Common myeloid progenitor, CD34-positive (primary cell): ENCODE data around the gene IFIT2.

Experiments
- CTCF ChIA-PET: fragments of 350-600 bp; sonication (Branson Sonifier 250); formaldehyde crosslinking; loops from one replicate; lab custom pipeline; 2021; ENCODE audit warnings: antibody characterized with exemption; lab: Charles Lee
- POLR2A ChIA-PET: fragments of 350-600 bp; sonication (Branson Sonifier 250); formaldehyde crosslinking; loops from one replicate; lab custom pipeline; 2021; ENCODE audit warnings: antibody characterized with exemption; lab: Charles Lee
- DNase-seq, 3 donors: peaks; one replicate each; pipeline versions ENCODE4 v3.0.0 to v3.0.0-alpha.2; 2013
- H3K27ac ChIP-seq, 2 experiments: 1 replicate in 1 of 2; 2 replicates in 1 of 2; pipeline ENCODE4 v1.7.0; 2013; ENCODE audit warnings: inconsistent platforms in 2 of 2, low read length in 2 of 2, mild to moderate bottlenecking in 2 of 2, low read depth in 1 of 2, moderate library complexity in 1 of 2; ENCODE audit not compliant: severe bottlenecking in 2 of 2, insufficient read depth in 1 of 2, poor library complexity in 1 of 2
- H3K27me3 ChIP-seq, 5 experiments: replicated peaks in 2 of 5; 1 replicate in 3 of 5; 2 replicates in 2 of 5; pipeline versions ENCODE4 v1.6.1 to v1.7.0; 2013; ENCODE audit warnings: low read length in 4 of 5, mild to moderate bottlenecking in 2 of 5, moderate library complexity in 2 of 5, inconsistent platforms in 1 of 5; ENCODE audit not compliant: insufficient read depth in 5 of 5, control insufficient read depth in 4 of 5
- H3K36me3 ChIP-seq, 4 experiments: 1 replicate in 2 of 4; 2 replicates in 2 of 4; pipeline versions ENCODE4 v1.6.1 to v1.7.0; 2013; ENCODE audit warnings: low read length in 3 of 4, control low read depth in 1 of 4, mild to moderate bottlenecking in 1 of 4; ENCODE audit not compliant: control insufficient read depth in 4 of 4, insufficient read depth in 4 of 4
- H3K4me1 ChIP-seq, 4 experiments: 1 replicate in 3 of 4; 2 replicates in 1 of 4; pipeline versions ENCODE4 v1.6.1 to v1.7.1; 2013; ENCODE audit warnings: low read length in 3 of 4, mild to moderate bottlenecking in 3 of 4, control low read depth in 1 of 4, inconsistent platforms in 1 of 4, moderate library complexity in 1 of 4; ENCODE audit not compliant: control insufficient read depth in 4 of 4, insufficient read depth in 4 of 4; ENCODE audit errors: control extremely low read depth in 1 of 4
- H3K4me3 ChIP-seq, 7 experiments: 1 replicate in 4 of 7; 2 replicates in 3 of 7; pipeline versions ENCODE4 v1.5.1 to v1.7.0; 2013; ENCODE audit warnings: mild to moderate bottlenecking in 7 of 7, low read length in 6 of 7, moderate library complexity in 6 of 7, inconsistent platforms in 2 of 7, low read depth in 2 of 7, control low read depth in 1 of 7; ENCODE audit not compliant: insufficient read depth in 4 of 7, control insufficient read depth in 1 of 7; ENCODE audit errors: extremely low read depth in 1 of 7
- H3K9me3 ChIP-seq, 5 experiments: 1 replicate in 4 of 5; 2 replicates in 1 of 5; pipeline versions ENCODE4 v1.6.1 to v1.7.1; 2013; ENCODE audit warnings: low read length in 4 of 5, mild to moderate bottlenecking in 2 of 5, inconsistent platforms in 1 of 5, low read depth in 1 of 5, moderate library complexity in 1 of 5; ENCODE audit not compliant: control insufficient read depth in 4 of 5, insufficient read depth in 2 of 5; ENCODE audit errors: control extremely low read depth in 1 of 5
- WGBS: methylation state at CpG from one replicate; pipeline ENCODE4 v1.1.5; 2013; ENCODE audit not compliant: insufficient coverage; 5-methylcytosine and 5-hydroxymethylcytosine counted together

Gene IFIT2

GRCh38 chr10:89357096-89357495 lies 55.2 kb downstream of the IFIT2 start:
- H3K36me3 ChIP-seq, result no peaks in the 10 kb centered on the region
- H3K4me1 ChIP-seq, result peaks cover 0 to 27% (median 7%) of the 10 kb centered on the region in 4 experiments
- H3K27ac ChIP-seq, result no peak overlapping the region
- no peak overlapping the region for H3K4me3 ChIP-seq
- H3K9me3 ChIP-seq, result peaks cover 0 to 10% (median 5%) of the 10 kb centered on the region in 5 experiments
- POLR2A ChIA-PET, result no interaction called here
- DNase-seq, result no peak
- WGBS, result 89% methylated on average over 1 of the region's 1 CpG
- CTCF ChIA-PET, result interaction anchor here (4.0 kb wide), 1 partner anchor 13 kb away, joined by 24 read pairs; no protein-coding TSS in a partner anchor
- no peaks in the 10 kb centered on the region for H3K27me3 ChIP-seq

GRCh38 chr10:89357975-89358374 lies 56.1 kb downstream of the IFIT2 start:
- H3K27me3 ChIP-seq, result no peaks in the 10 kb centered on the region
- no peaks in the 10 kb centered on the region for H3K36me3 ChIP-seq
- CTCF ChIA-PET, result interaction anchor here (1.0 kb wide), 2 partner anchors 11 to 17 kb away, joined by 3 to 6 read pairs; no protein-coding TSS in a partner anchor
- WGBS, result 0% methylated on average over 1 of the region's 2 CpGs
- peaks cover 0 to 10% (median 5%) of the 10 kb centered on the region in 5 experiments for H3K9me3 ChIP-seq
- H3K4me1 ChIP-seq, result peaks cover 0 to 26% (median 11%) of the 10 kb centered on the region in 4 experiments
- H3K27ac ChIP-seq, result no peak overlapping the region
- POLR2A ChIA-PET, result no interaction called here
- no peak overlapping the region for H3K4me3 ChIP-seq
- peak; percentile 43 to 68 (median 56) for DNase-seq
